BJ (cell line): Measurements from ENCODE around the gene CEP55. TPM values are rescaled to one million over a fixed set of nuclear protein-coding genes. Genes with fewer than 3 reads are reported as not detected.

Experiments
- CTCF ChIA-PET: fragments of 350-600 bp; formaldehyde crosslinking; extraction: SDS; loops from one replicate; lab custom pipeline; 2021; ENCODE audit warnings: antibody characterized with exemption, inconsistent platforms; lab: Yijun Ruan, JAX
- POLR2A ChIA-PET: fragments of 300-600 bp; sonication (Branson Sonifier 250); formaldehyde crosslinking; extraction: SDS; loops from one replicate; lab custom pipeline; 2021; ENCODE audit warnings: antibody characterized with exemption; lab: Charles Lee
- DNase-seq: peaks from one replicate; pipeline ENCODE4 v3.0.0-alpha.2; 2011; ENCODE audit warnings: low read depth
- H3K27me3 ChIP-seq: 2 replicates; pipeline ENCODE4 v1.6.0; 2011; ENCODE audit warnings: low read length; ENCODE audit not compliant: control insufficient read depth, insufficient read depth
- H3K36me3 ChIP-seq: 2 replicates; pipeline ENCODE4 v1.5.1; 2011; ENCODE audit warnings: low read length; ENCODE audit not compliant: control insufficient read depth, insufficient read depth
- H3K4me3 ChIP-seq: 2 replicates; pipeline ENCODE4 v1.5.1; 2011; ENCODE audit warnings: low read depth, mild to moderate bottlenecking, control low read depth, low read length
- CTCF ChIP-seq: IDR thresholded peaks from 2 replicates; pipeline ENCODE4 v1.5.1; 2011; ENCODE audit warnings: low read depth, mild to moderate bottlenecking, control low read depth, inconsistent platforms, low read length, moderate library complexity; ENCODE audit not compliant: insufficient read depth
- polyA plus RNA-seq: library from polyadenylated mRNA; depleted of rRNA; stranded (reverse); fragments of >200 nt; gene quantifications from 2 replicates; pipeline ENCODE4 v1.2.3, GENCODE V29; 2011

The CEP55 gene
- polyA plus RNA-seq, 1 experiment: 16.8 TPM

DNA sequence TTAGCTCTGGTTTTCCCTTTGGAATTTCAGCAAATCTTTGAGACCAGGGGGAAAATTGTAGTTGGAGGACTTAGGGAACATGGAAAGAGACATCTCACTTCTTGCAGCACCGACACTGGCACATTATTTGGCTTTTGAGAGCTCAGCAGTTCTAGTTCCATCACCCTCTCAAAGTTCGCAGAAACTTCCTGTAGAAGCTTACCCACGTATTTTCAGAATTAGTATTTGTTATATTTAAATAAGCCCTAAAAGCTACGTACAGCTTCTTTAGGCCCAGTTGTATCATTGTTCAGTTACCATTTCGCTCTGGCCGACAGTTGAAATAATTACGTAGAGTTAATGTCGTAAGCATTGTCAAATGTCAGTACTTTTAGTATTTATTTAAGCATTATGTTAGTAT lies 13.4 kb downstream of the CEP55 start:
- DNase-seq: no peak
- CTCF ChIA-PET: interaction anchor here (0.8 to 4.1 kb wide), 6 partner anchors 27 to 611 kb away, joined by 3 to 19 read pairs (median 4); partner anchors contain the start of gene MYOF
- Histone ChIP-seq H3K27me3 (no peaks in the 10 kb centered on the region), H3K4me3 (no peak overlapping the region), H3K36me3 (no peaks in the 10 kb centered on the region)
- TF ChIP-seq CTCF: no peak
- POLR2A ChIA-PET: no interaction called here

DNA sequence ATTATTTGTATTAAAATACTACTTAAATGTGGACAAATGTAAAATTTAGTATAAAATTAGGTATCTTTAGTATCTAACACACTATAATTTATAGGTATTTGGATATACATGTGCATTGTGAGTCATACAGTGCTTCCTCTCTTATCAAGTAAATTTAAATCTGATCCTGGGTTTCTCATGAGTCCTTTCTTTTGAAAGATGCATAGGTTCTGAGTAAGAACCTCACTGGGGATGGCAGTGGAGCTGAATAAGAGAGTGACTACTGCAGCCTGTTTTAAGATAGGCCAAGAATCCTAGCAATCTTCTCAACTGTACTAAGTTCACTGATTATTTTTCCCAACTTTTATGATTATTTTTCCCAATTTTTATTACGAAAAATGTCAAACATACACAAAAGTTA lies 16.2 kb downstream of the CEP55 start:
- ChIA-PET CTCF (interaction anchor here (0.5 to 4.1 kb wide), 13 partner anchors 11 to 630 kb away, joined by 3 to 21 read pairs (median 4); partner anchors contain the start of gene MYOF), POLR2A (interaction anchor here (0.5 to 0.6 kb wide), 2 partner anchors 116 to 232 kb away, joined by 3 to 5 read pairs; no protein-coding TSS in a partner anchor)
- Histone ChIP-seq H3K4me3 (no peak overlapping the region), H3K27me3 (no peaks in the 10 kb centered on the region), H3K36me3 (no peaks in the 10 kb centered on the region)
- no peak for TF ChIP-seq CTCF
- DNase-seq: no peak

GRCh38 chr10:93513091-93513490 lies 16.7 kb downstream of the CEP55 start:
- TF ChIP-seq CTCF: no peak
- ChIA-PET POLR2A (no interaction called here), CTCF (interaction anchor here (0.5 to 3.2 kb wide), 14 partner anchors 11 to 630 kb away, joined by 3 to 21 read pairs (median 4); no protein-coding TSS in a partner anchor)
- H3K27me3 ChIP-seq: no peaks in the 10 kb centered on the region
- DNase-seq: no peak
- H3K4me3 ChIP-seq: no peak overlapping the region
- no peaks in the 10 kb centered on the region for H3K36me3 ChIP-seq

DNA sequence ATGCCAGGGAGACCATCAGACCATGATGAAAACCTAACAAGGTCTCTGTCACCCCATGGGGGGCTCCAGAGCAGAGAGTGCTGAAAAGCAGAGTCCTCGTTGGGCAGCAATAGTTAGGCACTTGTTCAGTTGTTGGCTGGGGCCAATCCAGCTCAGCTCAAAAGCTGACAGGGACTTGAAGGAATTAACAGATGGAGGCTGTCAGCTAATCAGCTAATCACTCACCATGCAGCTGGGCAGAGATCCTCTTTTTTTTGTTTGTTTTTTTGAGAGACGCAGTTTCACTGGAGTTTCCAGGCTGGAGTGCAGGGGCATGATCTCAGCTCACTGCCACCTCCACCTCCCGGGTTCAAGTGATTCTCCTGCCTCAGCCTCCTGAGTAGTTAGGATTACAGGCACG lies 18.1 kb downstream of the CEP55 start:
- TF ChIP-seq CTCF: no peak
- DNase-seq: no peak
- H3K27me3 ChIP-seq: no peaks in the 10 kb centered on the region
- ChIA-PET POLR2A (no interaction called here), CTCF (interaction anchor here (0.9 to 2.0 kb wide), 4 partner anchors 9 to 332 kb away, joined by 3 to 10 read pairs (median 4); no protein-coding TSS in a partner anchor)
- no peaks in the 10 kb centered on the region for H3K36me3 ChIP-seq
- H3K4me3 ChIP-seq: no peak overlapping the region

DNA sequence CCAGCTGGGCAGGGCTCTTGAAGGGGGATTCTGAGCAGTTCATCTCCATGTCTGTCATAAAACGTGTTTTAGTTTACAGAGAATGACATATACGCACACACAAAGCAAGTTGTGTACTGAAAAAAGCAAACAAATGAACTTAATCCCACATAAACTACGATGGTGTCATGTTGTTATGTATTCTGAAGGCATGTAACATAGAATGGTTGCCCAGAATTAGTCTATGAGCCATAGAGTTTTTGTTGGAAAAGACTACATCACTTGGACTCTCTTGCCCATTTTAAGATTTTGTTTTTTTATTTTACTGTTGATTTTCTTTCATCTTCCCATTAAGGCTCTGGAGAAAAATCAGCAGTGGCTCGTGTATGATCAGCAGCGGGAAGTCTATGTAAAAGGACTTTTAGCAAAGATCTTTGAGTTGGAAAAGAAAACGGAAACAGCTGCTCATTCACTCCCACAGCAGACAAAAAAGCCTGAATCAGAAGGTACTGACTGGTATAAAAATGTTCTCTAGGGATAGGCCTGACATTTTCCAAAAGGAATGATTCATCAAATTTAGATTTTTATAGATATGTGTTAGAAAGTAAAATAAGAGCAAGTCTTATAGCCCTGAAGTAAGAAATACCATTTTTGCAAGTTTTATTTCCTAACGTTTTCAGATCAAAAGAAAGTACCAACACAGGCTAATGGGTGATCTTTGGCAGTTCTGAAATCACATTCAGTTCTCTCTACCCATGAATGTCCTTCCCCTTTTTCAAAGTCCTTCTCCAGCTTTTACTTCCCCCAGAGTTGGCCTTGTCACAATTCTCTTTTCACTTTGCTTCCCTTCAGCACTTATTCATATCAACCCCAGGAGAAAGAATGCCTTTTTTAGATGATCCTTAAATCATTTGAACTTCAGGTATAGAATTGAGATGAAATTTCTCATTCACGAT lies 18.9 kb downstream of the CEP55 start:
- H3K36me3 ChIP-seq: no peaks in the 10 kb centered on the region
- no peak for DNase-seq
- H3K4me3 ChIP-seq: no peak overlapping the region
- no peak for TF ChIP-seq CTCF
- no peaks in the 10 kb centered on the region for H3K27me3 ChIP-seq
- CTCF ChIA-PET: no interaction called here
- POLR2A ChIA-PET: no interaction called here
